ENCODE results near the gene UTS2B.

The UTS2B gene

GRCh38 chr3:191353022-191353777, 22.9 kb upstream of the UTS2B start:
- DNase-seq (ENCODE audit: low read depth in 1 of 2, low spot score in 1 of 2), result no peak

DNA sequence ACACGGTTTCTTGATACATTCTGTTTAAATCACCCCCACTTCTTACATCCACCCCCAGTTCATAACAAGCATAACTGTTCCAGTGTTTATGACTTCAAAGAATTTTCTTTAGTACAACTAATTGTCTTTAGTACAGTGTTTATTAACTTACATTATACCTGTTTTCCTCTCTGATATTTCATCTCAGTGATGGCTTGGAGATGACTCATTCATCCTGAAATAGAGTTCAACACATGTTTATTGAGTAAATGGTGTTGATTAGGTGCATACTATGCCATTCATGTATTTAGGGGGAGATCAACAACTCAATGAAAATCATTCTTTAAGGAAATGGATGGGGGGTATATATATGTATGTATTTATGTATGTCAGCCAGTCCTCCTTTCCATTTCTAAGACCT, 21.7 kb upstream of the UTS2B start:
- DNase-seq (ENCODE audit: low read depth in 1 of 2, low spot score in 1 of 2), result no peak

GRCh38 chr3:191350396-191351090, 20.2 kb upstream of the UTS2B start:
- DNase-seq (ENCODE audit: low read depth in 1 of 2, low spot score in 1 of 2), result no peak

GRCh38 chr3:191348098-191348497, 17.8 kb upstream of the UTS2B start:
- no peak for DNase-seq (ENCODE audit: low read depth in 1 of 2, low spot score in 1 of 2)

GRCh38 chr3:191347228-191347627, 16.9 kb upstream of the UTS2B start:
- DNase-seq (ENCODE audit: low read depth in 1 of 2, low spot score in 1 of 2), result no peak

DNA sequence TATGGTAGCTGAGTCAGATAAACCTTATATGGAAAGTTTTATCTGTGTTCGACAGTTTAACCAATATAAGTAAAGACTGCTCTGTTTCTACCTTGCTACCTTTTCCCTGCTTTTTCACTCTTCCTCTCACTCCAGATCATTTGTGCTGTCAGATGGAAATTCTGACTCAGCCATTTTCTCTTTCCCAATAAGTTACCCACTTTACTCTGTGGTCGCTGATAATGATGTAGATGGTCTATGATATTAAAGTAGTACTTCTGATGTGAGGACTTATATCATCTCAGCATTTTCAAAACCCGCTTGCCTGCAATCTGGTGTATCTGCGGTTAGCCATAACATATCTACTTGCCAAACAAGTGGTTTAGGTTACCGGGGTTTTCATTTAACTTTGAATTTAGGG, 15.0 kb upstream of the UTS2B start:
- no peak for DNase-seq (ENCODE audit: low read depth in 1 of 2, low spot score in 1 of 2)

DNA sequence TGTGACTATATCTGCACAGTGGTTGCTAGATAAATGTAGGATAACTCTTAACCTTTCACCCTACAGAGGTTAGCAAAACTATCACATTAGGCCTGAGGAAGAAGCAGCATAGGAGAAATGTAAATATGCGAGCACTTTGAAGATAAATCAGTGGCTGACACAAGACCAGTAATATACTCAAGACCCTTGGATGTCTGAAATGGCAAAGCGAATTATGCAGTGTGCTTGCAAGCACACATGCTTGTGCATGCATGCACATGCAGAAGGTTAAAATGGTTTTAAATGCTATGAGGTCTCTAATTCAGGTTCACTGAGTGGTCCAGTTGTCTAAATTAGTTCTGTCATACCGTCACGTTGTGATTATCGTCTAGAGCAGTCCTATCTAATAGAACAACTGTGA, 13.6 kb upstream of the UTS2B start:
- DNase-seq (ENCODE audit: low read depth in 1 of 2, low spot score in 1 of 2), result no peak

GRCh38 chr3:191343115-191343514, 12.8 kb upstream of the UTS2B start:
- DNase-seq (ENCODE audit: low read depth in 1 of 2, low spot score in 1 of 2), result no peak

- no peak for DNase-seq (ENCODE audit: low read depth in 1 of 2, low spot score in 1 of 2)
These were observed 12.1 kb upstream of the UTS2B start for GRCh38 chr3:191342411-191342810.

- DNase-seq (ENCODE audit: low read depth in 1 of 2, low spot score in 1 of 2), result no peak
These were observed 11.7 kb upstream of the UTS2B start for GRCh38 chr3:191342006-191342405.

GRCh38 chr3:191340966-191341365, 10.6 kb upstream of the UTS2B start:
- no peak for DNase-seq (ENCODE audit: low read depth in 1 of 2, low spot score in 1 of 2)

DNA sequence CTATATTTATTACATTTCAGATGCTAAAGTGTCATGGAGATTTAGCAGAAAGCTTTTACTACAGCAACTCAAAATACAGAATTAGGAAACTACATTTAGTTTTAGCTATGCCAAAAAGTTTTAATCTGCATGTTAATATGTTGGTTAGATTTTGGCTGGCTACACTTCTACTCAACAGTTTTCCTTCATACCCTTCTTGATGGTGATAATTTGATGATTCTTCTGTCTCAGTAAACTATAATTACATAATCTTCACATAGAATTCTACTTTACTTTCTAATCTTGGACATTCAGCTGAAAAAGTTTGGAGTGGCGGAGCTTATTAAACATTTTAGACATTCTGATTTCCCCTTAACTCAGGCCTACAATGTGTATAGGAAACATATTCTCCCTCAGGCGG, 10.0 kb upstream of the UTS2B start:
- no peak for DNase-seq (ENCODE audit: low read depth in 1 of 2, low spot score in 1 of 2)

- no peak for DNase-seq (ENCODE audit: low read depth in 1 of 2, low spot score in 1 of 2)
These were observed 9.1 kb upstream of the UTS2B start for GRCh38 chr3:191339316-191339917.

GRCh38 chr3:191338177-191338488, 7.8 kb upstream of the UTS2B start:
- no peak for DNase-seq (ENCODE audit: low read depth in 1 of 2, low spot score in 1 of 2)

GRCh38 chr3:191336833-191337232, 6.5 kb upstream of the UTS2B start:
- no peak for DNase-seq (ENCODE audit: low read depth in 1 of 2, low spot score in 1 of 2)

DNA sequence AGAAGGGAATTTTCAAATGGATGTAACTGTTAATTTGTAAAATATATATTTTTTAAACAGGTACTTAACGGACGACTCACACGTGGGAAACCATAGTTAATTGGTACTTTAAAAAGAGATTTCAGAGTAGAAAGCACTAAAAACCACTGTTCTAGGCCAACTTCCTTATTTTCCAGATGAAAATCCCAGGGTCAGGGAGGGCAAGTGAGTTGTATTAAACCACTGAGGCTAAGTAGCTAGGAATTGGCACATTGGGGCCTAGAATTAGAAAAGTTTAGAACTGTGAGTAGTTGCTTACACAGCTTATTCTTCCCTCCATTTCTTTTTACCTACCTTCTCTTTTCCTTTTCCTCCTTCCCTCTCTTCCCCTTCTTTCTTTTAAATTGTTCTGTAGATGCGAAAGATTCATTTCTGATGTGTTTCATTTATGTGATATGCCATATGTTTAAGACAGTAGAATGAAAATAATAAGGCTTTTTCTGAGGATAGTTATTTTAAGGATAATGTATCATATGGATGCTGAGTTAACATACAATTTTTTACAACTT, 4.1 kb upstream of the UTS2B start:
- no peak for DNase-seq (ENCODE audit: low read depth in 1 of 2, low spot score in 1 of 2)

DNA sequence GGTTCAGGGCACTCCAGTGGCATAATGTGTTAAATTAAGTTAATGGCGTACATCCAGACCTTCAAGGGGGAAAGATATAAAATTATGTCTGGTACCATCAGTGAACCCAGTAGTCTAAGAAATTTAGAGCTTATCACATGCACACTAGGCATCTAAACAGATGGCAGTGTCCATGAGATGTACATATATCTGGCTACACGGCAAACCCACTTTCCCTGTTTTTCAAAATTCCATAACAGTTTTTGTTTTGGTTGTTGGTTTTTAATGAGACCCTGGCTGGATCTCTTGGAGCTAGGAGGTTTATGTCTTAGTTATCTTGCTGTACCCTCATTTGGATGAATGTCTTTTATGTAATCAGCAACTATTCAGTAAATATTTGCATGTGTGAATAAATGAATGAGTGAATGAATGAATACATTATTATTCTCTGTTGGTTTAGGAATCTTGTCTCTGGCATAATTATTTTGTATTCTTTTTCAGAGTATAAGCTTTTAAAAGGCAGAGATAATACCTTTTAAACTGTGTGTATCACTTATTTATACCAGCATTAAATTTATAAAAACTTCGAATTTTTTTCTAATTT, 3.1 kb upstream of the UTS2B start:
- DNase-seq (ENCODE audit: low read depth in 1 of 2, low spot score in 1 of 2), result no peak

DNA sequence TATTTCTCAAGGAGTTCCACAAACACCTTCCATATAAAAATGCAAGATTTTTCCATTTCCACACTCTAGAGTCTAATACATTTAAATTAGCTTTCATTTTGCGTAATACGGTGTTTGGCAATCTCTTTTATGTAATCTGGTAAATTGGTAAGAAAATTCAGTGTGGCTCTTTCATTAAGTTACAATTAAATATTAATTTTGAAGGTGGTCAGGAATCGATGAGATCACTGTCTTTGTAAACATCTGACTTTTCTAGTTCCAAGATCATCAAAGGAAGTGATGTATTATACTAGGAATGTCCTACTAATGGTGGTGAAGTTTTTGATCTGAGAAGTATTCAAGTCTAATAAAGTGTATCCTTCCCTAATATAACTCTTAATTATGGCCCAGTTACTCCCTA, 1.1 kb upstream of the UTS2B start:
- no peak for DNase-seq (ENCODE audit: low read depth in 1 of 2, low spot score in 1 of 2)

GRCh38 chr3:191330530-191331048, 263 bp upstream of the UTS2B start:
- no peak for DNase-seq (ENCODE audit: low read depth in 1 of 2, low spot score in 1 of 2)

- no peak for DNase-seq (ENCODE audit: low read depth in 1 of 2, low spot score in 1 of 2)
These were observed 1.2 kb downstream of the UTS2B start, which contains the start of gene CCDC50 for GRCh38 chr3:191328962-191329653. Gene CCDC50 (plus strand): TSS chr3:191329394. CDS start chr3:191329675, 281 bp downstream.

DNA sequence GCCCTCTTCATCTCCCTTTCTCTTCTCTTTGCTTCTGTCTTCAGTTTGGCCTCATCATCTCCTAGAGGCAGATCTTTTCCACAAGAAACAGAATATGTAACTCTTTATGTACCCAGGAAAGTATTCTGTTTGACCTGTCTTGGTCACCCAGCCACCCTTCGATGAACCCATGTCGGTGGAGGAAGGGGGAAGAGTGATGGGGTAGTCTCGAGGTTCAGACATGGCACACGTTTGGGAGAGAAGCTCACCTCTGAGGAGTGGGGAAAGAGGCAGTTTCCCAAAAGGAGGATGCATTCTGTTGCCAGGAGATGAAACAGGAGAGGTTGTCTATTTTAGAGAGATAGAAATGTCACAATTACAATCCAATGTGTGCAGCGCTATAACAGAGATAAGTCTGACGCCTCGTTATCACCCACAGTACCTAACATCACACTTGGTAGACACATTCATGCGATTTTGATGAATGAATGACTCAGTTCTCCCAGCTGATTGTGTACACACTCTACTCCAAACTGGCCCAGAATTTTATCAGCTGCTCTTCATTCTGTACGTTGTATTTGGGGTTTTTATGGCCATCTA, 1.9 kb downstream of the UTS2B start:
- no peak for DNase-seq (ENCODE audit: low read depth in 1 of 2, low spot score in 1 of 2)

Data from stimulated activated CD4-positive, alpha-beta T cell treated with anti-CD3 and anti-CD28 coated beads, Interleukin-15, amount 100 ng/mL, for 1 hour (primary cell).